A549 (cell line): ENCODE data around the gene CSTPP1. TPM values are rescaled to one million over a fixed set of nuclear protein-coding genes. Genes with fewer than 3 reads are reported as not detected.

Source experiments
- ATAC-seq, 2 experiments: fragments of 200-7000 bp in 1 of 2; fragments of >200 bp in 1 of 2; cut with Nextera tagmentation in 1 of 2; cut with Tn5 transposase in 1 of 2; 3 replicates each; pipeline versions ENCODE4 v1.8.0 to v1.9.1; 2018 to 2020; ENCODE audit warnings: mild to moderate bottlenecking in 1 of 2, moderate library complexity in 1 of 2
- CTCF ChIA-PET: fragments of 300-600 bp; sonication (Branson Sonifier 250); formaldehyde crosslinking; extraction: SDS; loops from one replicate; lab custom pipeline; 2021; ENCODE audit warnings: antibody characterized with exemption, inconsistent platforms; lab: Yijun Ruan, JAX
- POLR2A ChIA-PET: fragments of 350-600 bp; formaldehyde crosslinking; extraction: SDS; loops from one replicate; lab custom pipeline; 2021; ENCODE audit warnings: antibody characterized with exemption, inconsistent platforms; lab: Yijun Ruan, JAX
- DNase-seq, 2 experiments: peaks; one replicate each; pipeline versions ENCODE4 v3.0.0 to v3.0.0-alpha.2; 2011 to 2016; ENCODE audit warnings: low read depth in 1 of 2, low spot score in 1 of 2
- FAIRE-seq: peaks from 2 replicates; lab custom pipeline; 2011; peaks lifted over from hg19 to GRCh38; lab: Jason Lieb, UNC
- H3K27ac ChIP-seq, 2 experiments: fragments of >200 bp; sonication (Bioruptor Twin); formaldehyde crosslinking; 3 replicates each; pipeline ENCODE4 v1.5.1; 2016 to 2017
- H3K4me1 ChIP-seq: fragments of >200 bp; sonication (Bioruptor Twin); formaldehyde crosslinking; 3 replicates; pipeline ENCODE4 v1.6.1; 2016
- H3K4me2 ChIP-seq: fragments of >200 bp; sonication (Bioruptor Twin); formaldehyde crosslinking; 3 replicates; pipeline ENCODE4 v1.6.1; 2016
- H3K4me3 ChIP-seq: fragments of >200 bp; sonication (Bioruptor Twin); formaldehyde crosslinking; 3 replicates; pipeline ENCODE4 v1.5.1; 2016
- H3K9me3 ChIP-seq: fragments of >200 bp; sonication (Bioruptor Twin); formaldehyde crosslinking; 3 replicates; pipeline ENCODE4 v1.6.1; 2016
- CHD2 ChIP-seq: fragments of 150-350 bp; IDR thresholded peaks from 2 replicates; pipeline ENCODE4 v1.6.1; 2014; ENCODE audit warnings: low read length; ENCODE audit not compliant: partially characterized antibody
- EHF ChIP-seq: fragments of 250-450 bp; sonication (Bioruptor Pico); IDR thresholded peaks from 2 replicates; pipeline ENCODE4 v1.5.0; 2020; ENCODE audit warnings: mild to moderate bottlenecking
- EHMT2 ChIP-seq: fragments of 200-600 bp; sonication (generic); IDR thresholded peaks from 2 replicates; pipeline ENCODE4 v1.6.1; 2016; ENCODE audit warnings: antibody characterized with exemption, low read depth, mild to moderate bottlenecking, moderate library complexity
- NFE2L2 ChIP-seq: fragments of 150-350 bp; conservative IDR thresholded peaks from 2 replicates; pipeline ENCODE4 v1.6.1; 2014; ENCODE audit warnings: low read length
- NPAS2 ChIP-seq: fragments of 250-450 bp; sonication (Bioruptor Pico); IDR thresholded peaks from 2 replicates; pipeline ENCODE4 v1.8.0; 2022; ENCODE audit warnings: mild to moderate bottlenecking, moderate library complexity, borderline replicate concordance
- NR3C1 ChIP-seq: fragments of >200 bp; sonication (Bioruptor Twin); formaldehyde crosslinking; IDR thresholded peaks from 3 replicates; pipeline ENCODE4 v1.6.1; 2017
- PHF8 ChIP-seq: fragments of 200-600 bp; sonication (generic); IDR thresholded peaks from 2 replicates; pipeline ENCODE4 v1.6.1; 2016; ENCODE audit warnings: low read depth, mild to moderate bottlenecking, antibody characterized with exemption, moderate library complexity, borderline replicate concordance
- RFX5 ChIP-seq: fragments of 450-650 bp; IDR thresholded peaks from 2 replicates; pipeline ENCODE4 v1.7.1; 2014; ENCODE audit warnings: antibody characterized with exemption, mild to moderate bottlenecking, moderate library complexity
- RNF2 ChIP-seq: fragments of 200-600 bp; sonication (generic); IDR thresholded peaks from 2 replicates; pipeline ENCODE4 v1.6.1; 2016; ENCODE audit warnings: low read depth, mild to moderate bottlenecking, antibody characterized with exemption, moderate library complexity, borderline replicate concordance
- SMC3 ChIP-seq: fragments of >200 bp; sonication (Bioruptor Twin); formaldehyde crosslinking; IDR thresholded peaks from 3 replicates; pipeline ENCODE4 v1.6.1; 2018; ENCODE audit warnings: inconsistent platforms
- SREBF2 ChIP-seq: fragments of 450-650 bp; IDR thresholded peaks from 2 replicates; pipeline ENCODE4 v1.6.1; 2014; ENCODE audit warnings: mild to moderate bottlenecking, moderate library complexity
- TFCP2L1 ChIP-seq: fragments of 250-450 bp; sonication (Bioruptor Pico); IDR thresholded peaks from 2 replicates; pipeline ENCODE4 v1.5.0; 2021; ENCODE audit warnings: mild to moderate bottlenecking
- TP53 ChIP-seq: fragments of 250-450 bp; sonication (Bioruptor Pico); IDR thresholded peaks from 2 replicates; pipeline ENCODE4 v1.5.0; 2021; ENCODE audit warnings: mild to moderate bottlenecking, moderate library complexity
- ZC3H11A ChIP-seq: fragments of 450-650 bp; IDR thresholded peaks from 2 replicates; pipeline ENCODE4 v1.6.1; 2014; ENCODE audit warnings: antibody characterized with exemption, mild to moderate bottlenecking
- ZFP36 ChIP-seq: fragments of 450-650 bp; IDR thresholded peaks from 2 replicates; pipeline ENCODE4 v1.6.1; 2014; ENCODE audit warnings: borderline replicate concordance; ENCODE audit not compliant: partially characterized antibody
- WGBS: methylation state at CpG from one replicate; pipeline ENCODE4 v1.1.6; 2017; ENCODE audit errors: missing lambda C conversion rate; 5-methylcytosine and 5-hydroxymethylcytosine counted together
- polyA plus RNA-seq, 4 experiments: library from polyadenylated mRNA; depleted of rRNA in 3 of 4; stranded (reverse); fragments of >200 nt; fragmentation: RNase III in 1 of 4; extraction: RNeasy Plus Mini Kit Qiagen cat#74134 plus additional on column Dnase treatment in 1 of 4; gene quantifications; 2 replicates in 3 of 4; 3 replicates in 1 of 4; pipeline ENCODE4 v1.2.3, GENCODE V29; 2011 to 2017
- TF ChIP-seq, protein P1 (sequence below): fragments of 150-350 bp; IDR thresholded peaks from 2 replicates; pipeline ENCODE4 v1.6.1; 2014; ENCODE audit warnings: low read depth, mild to moderate bottlenecking, low read length
- TF ChIP-seq, protein P2 (sequence below): fragments of >200 bp; sonication (Bioruptor Twin); formaldehyde crosslinking; IDR thresholded peaks from 3 replicates; pipeline ENCODE4 v1.5.1; 2016
- TF ChIP-seq, protein P3 (sequence below): fragments of 450-650 bp; IDR thresholded peaks from 2 replicates; pipeline ENCODE4 v1.6.1; 2014; ENCODE audit warnings: antibody characterized with exemption
- TF ChIP-seq, protein P4 (sequence below): fragments of 200-600 bp; sonication (generic); IDR thresholded peaks from 2 replicates; pipeline ENCODE4 v1.6.1; 2016; ENCODE audit warnings: antibody characterized with exemption, mild to moderate bottlenecking, moderate library complexity
- TF ChIP-seq, protein P5 (sequence below): fragments of >200 bp; sonication (Bioruptor Twin); formaldehyde crosslinking; IDR thresholded peaks from 2 replicates; pipeline ENCODE4 v1.6.1; 2016

The CSTPP1 gene
- polyA plus RNA-seq, 2 of the 4 experiments (the other 2 are of a cell fraction) = 31.5 to 34.5 TPM

DNA sequence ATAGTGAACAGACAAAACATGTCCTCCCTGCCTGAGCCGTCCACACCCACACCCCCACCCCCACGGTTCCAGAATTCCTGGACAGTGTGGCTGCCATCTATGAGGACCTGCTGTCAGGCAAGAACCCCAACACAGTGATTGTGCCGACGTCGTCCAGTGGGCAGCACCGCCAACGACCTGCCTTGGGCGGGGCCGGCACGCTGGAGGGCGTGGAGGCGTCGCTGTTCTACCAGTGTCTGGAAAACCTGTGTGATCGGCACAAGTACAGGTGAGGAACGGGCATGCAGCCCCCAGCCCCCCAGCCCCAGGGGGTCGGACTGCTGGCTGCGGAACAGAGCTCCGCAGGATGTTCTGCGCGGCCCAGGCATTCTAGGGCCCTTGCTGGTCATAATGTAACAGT lies 220.4 kb downstream of the CSTPP1 start:
- no peaks in the 10 kb centered on the region for H3K4me1 ChIP-seq
- H3K9me3 ChIP-seq = no peaks in the 10 kb centered on the region
- no peak for DNase-seq
- TF ChIP-seq EHMT2 (no peak), ZC3H11A (no peak), EHF (CRISPR knock-in tag) (no peak), SREBF2 (no peak), TFCP2L1 (CRISPR knock-in tag) (no peak), ZFP36 (no peak), TP53 (CRISPR knock-in tag) (no peak), NFE2L2 (no peak), CHD2 (no peak), PHF8 (no peak), RFX5 (no peak), NPAS2 (CRISPR knock-in tag) (no peak), SMC3 (no peak), RNF2 (no peak), NR3C1 (no peak)
- TF ChIP-seq, protein P1, sequence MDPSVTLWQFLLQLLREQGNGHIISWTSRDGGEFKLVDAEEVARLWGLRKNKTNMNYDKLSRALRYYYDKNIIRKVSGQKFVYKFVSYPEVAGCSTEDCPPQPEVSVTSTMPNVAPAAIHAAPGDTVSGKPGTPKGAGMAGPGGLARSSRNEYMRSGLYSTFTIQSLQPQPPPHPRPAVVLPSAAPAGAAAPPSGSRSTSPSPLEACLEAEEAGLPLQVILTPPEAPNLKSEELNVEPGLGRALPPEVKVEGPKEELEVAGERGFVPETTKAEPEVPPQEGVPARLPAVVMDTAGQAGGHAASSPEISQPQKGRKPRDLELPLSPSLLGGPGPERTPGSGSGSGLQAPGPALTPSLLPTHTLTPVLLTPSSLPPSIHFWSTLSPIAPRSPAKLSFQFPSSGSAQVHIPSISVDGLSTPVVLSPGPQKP = no peak
- TF ChIP-seq, protein P2, sequence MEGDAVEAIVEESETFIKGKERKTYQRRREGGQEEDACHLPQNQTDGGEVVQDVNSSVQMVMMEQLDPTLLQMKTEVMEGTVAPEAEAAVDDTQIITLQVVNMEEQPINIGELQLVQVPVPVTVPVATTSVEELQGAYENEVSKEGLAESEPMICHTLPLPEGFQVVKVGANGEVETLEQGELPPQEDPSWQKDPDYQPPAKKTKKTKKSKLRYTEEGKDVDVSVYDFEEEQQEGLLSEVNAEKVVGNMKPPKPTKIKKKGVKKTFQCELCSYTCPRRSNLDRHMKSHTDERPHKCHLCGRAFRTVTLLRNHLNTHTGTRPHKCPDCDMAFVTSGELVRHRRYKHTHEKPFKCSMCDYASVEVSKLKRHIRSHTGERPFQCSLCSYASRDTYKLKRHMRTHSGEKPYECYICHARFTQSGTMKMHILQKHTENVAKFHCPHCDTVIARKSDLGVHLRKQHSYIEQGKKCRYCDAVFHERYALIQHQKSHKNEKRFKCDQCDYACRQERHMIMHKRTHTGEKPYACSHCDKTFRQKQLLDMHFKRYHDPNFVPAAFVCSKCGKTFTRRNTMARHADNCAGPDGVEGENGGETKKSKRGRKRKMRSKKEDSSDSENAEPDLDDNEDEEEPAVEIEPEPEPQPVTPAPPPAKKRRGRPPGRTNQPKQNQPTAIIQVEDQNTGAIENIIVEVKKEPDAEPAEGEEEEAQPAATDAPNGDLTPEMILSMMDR = no peak
- TF ChIP-seq, protein P3, sequence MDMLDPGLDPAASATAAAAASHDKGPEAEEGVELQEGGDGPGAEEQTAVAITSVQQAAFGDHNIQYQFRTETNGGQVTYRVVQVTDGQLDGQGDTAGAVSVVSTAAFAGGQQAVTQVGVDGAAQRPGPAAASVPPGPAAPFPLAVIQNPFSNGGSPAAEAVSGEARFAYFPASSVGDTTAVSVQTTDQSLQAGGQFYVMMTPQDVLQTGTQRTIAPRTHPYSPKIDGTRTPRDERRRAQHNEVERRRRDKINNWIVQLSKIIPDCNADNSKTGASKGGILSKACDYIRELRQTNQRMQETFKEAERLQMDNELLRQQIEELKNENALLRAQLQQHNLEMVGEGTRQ = no peak
- TF ChIP-seq, protein P4, sequence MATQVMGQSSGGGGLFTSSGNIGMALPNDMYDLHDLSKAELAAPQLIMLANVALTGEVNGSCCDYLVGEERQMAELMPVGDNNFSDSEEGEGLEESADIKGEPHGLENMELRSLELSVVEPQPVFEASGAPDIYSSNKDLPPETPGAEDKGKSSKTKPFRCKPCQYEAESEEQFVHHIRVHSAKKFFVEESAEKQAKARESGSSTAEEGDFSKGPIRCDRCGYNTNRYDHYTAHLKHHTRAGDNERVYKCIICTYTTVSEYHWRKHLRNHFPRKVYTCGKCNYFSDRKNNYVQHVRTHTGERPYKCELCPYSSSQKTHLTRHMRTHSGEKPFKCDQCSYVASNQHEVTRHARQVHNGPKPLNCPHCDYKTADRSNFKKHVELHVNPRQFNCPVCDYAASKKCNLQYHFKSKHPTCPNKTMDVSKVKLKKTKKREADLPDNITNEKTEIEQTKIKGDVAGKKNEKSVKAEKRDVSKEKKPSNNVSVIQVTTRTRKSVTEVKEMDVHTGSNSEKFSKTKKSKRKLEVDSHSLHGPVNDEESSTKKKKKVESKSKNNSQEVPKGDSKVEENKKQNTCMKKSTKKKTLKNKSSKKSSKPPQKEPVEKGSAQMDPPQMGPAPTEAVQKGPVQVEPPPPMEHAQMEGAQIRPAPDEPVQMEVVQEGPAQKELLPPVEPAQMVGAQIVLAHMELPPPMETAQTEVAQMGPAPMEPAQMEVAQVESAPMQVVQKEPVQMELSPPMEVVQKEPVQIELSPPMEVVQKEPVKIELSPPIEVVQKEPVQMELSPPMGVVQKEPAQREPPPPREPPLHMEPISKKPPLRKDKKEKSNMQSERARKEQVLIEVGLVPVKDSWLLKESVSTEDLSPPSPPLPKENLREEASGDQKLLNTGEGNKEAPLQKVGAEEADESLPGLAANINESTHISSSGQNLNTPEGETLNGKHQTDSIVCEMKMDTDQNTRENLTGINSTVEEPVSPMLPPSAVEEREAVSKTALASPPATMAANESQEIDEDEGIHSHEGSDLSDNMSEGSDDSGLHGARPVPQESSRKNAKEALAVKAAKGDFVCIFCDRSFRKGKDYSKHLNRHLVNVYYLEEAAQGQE = no peak
- TF ChIP-seq, protein P5, sequence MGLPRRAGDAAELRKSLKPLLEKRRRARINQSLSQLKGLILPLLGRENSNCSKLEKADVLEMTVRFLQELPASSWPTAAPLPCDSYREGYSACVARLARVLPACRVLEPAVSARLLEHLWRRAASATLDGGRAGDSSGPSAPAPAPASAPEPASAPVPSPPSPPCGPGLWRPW = no peak
- TF ChIP-seq, all 56 proteins: peak for 0
- Histone ChIP-seq H3K4me3 (no peak overlapping the region), H3K27ac (no peak overlapping the region), H3K4me2 (no peak overlapping the region)
- FAIRE-seq (no peak), ATAC-seq (no peak)
- WGBS = 91% methylated on average over 20 of the region's 20 CpGs
- CTCF ChIA-PET = interaction anchor here (0.6 to 6.7 kb wide), 6 partner anchors 116 to 269 kb away, joined by 3 to 120 read pairs (median 4); no protein-coding TSS in a partner anchor
- POLR2A ChIA-PET = no interaction called here
